IPS-18c (cell line): ENCODE data around the gene SPOCK1.
"Not testable (repeated sequence)": the region's sequence is repeated elsewhere in the genome, so short reads cannot be mapped to it uniquely, and the experiment has no call there.

Source experiments
- H3K4me3 ChIP-seq: 2 replicates; pipeline ENCODE4 v1.7.0; 2013; ENCODE audit warnings: low read depth, mild to moderate bottlenecking, low read length, moderate library complexity; ENCODE audit not compliant: insufficient read depth
- H3K9me3 ChIP-seq: one replicate; pipeline ENCODE4 v1.6.1; 2013; ENCODE audit warnings: mild to moderate bottlenecking, low read length, moderate library complexity; ENCODE audit not compliant: control insufficient read depth, insufficient read depth

SPOCK1 gene

DNA sequence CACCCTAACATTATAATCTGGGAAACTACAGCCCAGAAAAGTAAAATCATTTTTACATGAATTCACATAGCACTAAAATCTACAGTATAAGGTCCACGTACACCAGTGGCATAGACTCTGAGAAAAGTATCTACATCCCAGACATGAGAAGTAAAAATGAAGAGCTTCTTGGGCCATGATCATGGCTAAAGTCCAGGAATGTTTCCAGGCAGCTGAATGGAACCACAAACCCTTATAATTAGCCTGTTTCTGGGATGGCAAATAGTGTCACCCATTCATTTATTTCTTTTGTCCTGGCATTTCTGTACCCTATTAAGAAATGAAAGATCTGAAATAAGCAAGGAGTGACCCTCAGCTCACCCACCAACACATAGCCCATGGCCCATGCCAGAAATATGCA, 217.9 kb downstream of the SPOCK1 start:
- H3K4me3 ChIP-seq: no peak overlapping the region

DNA sequence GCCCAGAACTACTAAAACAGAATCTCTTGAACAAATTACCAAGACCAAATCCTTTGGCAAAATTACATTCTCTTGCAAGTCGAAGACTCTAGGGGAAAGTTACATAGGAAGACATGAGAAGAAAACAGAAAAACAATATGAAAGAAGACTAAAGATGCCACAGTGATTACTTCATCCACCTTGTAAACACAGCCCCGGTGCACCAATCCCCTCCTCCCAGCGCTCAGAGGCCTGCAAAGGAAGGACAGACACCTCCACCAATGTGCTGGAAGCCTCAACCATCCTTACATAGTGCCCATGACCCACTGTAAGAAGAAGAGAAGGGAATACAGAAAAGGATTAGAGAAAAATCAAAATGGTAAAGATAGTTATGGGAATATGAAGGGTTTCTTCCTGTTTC, 218.5 kb downstream of the SPOCK1 start:
- Histone ChIP-seq H3K4me3 (no peak overlapping the region), H3K9me3 (peaks cover 2% of the 10 kb centered on the region)

More for the DNA sequence above, 217.9 kb downstream of the SPOCK1 start:
- H3K9me3 ChIP-seq: peaks cover 2% of the 10 kb centered on the region

DNA sequence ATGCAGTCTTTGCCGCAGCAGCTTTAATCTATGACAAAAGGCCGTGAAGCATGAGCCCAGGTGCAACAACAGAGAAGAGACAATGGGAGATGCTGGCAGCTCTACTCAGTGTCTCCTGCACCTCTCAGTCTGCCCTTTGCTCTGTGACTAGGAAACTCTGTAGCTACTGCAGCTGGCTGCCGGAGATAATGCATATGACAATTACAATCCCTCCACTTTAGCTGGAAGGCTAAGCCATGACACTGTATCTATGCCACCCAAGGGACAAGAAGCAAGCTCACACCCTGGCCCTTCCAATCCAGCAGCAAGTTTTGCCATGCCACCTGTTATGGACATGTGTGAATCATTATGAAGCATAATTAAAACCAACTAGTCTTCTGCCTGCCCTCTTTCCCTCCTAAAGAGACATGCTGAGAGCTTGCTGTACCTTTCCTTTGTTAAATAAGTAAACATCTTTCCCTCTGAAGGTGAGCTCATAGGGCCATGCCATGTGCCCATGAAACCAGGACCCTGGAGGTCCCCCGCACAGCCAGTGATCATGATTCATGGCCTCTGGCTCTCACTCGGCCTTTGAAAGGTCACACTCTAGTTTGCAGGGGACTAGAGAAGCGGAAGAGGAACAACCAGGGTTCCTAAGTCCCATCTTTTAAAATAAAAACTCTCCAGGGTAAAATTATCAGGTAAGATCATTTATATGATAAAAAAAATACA, 219.4 kb downstream of the SPOCK1 start:
- Histone ChIP-seq H3K9me3 (peaks cover 2% of the 10 kb centered on the region), H3K4me3 (no peak overlapping the region)

DNA sequence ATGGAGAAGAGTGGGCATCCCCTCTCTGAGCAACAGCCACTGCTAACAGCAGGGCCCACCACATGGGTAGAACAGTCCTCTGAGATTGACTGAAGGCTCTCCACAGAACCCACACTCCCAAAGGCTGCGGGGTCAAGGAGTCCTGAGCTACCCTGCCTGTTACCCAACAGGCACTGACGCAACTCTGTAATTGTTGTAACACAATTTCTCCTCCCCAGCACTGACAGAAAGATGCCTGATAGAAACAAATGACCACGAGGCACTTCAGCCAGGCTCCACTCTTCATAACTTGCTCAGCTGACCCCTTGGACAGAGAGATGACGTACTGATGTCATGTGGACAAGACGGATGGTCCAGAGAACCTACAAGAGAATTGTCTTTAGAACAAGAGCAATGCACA, 220.7 kb downstream of the SPOCK1 start:
- Histone ChIP-seq H3K9me3 (peaks cover 2% of the 10 kb centered on the region), H3K4me3 (no peak overlapping the region)

DNA sequence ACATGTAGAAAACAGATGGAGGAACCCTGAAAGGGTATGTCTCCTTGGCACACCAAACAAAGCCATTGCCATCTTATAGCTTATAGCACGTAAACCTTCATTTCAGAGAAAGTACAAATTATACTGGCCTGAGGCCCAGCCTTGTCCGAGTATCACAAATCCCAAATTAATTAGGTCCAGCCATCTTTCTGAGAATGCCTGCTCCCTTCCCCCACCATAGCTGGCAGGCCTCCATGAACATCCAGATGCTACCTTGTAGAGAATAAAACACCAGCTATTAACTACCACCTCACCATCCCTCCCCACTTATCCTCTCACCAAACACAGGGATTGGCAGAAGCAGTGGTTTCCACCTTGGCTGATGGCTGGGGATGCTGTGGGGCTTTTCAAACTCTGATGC, 224.0 kb downstream of the SPOCK1 start:
- Histone ChIP-seq H3K9me3 (no peaks in the 10 kb centered on the region), H3K4me3 (no peak overlapping the region)

DNA sequence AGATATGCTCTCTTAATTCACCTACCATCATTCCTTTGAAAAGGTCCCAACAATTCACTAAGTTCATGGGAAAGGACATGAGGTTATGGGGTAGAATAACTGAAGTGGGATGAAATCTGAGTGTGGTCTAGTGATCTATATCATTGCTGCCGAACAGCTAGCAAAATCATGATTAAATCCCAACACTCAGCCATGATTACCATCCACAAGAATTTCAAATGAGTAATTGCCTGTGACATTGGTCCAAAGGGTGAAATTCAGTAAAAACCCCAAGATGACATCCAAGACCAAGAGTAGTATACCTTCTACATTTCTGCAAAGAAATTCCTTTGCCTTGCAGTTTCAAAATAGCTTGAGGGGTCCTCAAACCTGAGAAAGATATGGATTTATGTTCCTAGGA, 225.6 kb downstream of the SPOCK1 start:
- Histone ChIP-seq H3K9me3 (no peaks in the 10 kb centered on the region), H3K4me3 (no peak overlapping the region)

DNA sequence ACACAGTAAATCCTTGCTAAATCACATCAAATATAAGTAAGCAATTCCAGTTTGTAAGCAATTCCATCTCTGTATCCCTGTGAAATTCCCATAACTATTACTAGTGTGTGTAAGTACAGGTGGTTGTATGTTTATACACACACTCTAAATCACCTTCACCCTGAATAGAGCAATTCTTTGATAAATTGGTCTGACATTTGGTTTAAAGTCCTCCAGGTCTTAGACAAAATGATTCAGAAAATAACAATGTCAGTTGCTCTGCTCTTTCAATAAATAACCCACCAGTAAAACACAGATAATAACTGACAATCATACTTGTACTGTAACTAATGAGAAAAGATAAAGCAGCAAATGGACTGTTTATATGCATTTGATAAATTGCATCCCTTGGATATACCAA, 226.3 kb downstream of the SPOCK1 start:
- Histone ChIP-seq H3K4me3 (no peak overlapping the region), H3K9me3 (no peaks in the 10 kb centered on the region)

DNA sequence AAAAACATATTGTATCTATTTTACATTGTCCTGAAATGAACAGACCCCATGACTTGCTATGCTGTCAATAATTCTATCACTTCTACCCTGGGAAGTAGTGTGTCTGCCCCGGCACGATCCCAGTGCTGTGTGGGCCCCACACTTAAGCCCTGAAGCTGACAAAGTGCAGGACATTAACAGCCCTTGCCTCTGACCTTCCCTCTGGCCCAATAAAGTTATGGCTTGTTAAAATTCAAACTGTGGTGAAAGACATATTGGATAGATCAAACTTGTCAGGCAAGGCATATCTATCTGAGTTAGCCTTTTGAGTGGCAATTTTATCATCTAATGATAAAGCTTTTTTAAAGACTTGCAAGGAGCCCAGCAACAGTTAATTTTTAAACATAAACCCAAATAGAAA, 229.2 kb downstream of the SPOCK1 start:
- no peak overlapping the region for H3K4me3 ChIP-seq
- no peaks in the 10 kb centered on the region for H3K9me3 ChIP-seq

DNA sequence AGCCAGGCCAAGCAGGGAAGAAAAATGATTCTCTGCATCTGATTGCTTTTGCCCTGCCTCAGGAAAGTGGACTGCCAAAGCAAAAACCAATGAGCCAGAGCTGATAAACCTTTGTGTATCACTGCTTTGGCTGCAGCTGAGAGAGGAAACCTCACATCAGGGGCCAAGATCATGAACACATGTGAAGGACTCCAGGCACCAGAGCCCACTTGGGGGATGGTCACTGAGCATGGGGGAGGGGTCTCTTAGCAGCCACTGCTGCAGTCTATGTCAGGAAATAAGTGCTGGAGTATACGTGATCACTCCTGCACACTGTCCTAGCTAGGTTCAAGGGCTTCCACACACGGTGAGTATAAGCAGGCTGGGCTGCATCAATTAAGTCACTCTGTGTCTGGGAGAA, 229.9 kb downstream of the SPOCK1 start:
- no peaks in the 10 kb centered on the region for H3K9me3 ChIP-seq
- no peak overlapping the region for H3K4me3 ChIP-seq

DNA sequence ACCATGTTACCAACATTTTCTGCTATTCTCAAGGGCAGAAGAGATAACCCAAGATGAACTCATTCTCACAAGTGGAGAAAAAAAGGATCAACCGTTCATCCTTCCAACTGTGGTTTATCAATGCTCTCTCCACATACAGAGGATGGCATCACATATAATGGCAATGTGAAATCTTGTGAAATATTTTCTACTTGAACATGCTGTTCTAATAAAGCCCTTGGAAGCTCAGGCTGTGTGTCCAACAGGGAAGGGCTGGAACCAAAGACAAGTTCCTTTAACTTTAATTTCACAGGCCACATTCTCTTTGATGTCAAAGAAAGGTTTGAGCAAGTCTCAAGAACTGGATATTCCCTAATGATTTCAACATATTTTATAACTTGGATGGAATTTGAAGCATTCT, 230.5 kb downstream of the SPOCK1 start:
- no peak overlapping the region for H3K4me3 ChIP-seq
- no peaks in the 10 kb centered on the region for H3K9me3 ChIP-seq

DNA sequence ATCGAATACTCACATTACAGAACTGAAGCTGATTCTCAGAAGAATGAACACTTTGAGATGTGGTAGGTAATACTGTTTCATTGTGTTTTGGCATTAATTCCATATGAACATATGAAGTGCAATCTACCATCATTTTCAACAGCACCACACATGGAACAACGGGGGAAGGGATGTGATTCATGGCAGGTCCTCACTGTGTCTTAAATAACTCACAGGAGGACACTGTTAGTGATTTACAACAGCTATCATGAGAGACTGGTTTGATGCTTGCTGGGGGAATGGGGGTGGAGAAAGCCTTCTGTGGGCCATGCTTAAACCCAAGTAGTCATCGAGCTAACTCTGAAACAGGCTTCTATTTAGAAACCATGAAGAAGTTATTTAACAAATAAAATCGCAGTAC, 232.9 kb downstream of the SPOCK1 start:
- Histone ChIP-seq H3K4me3 (no peak overlapping the region), H3K9me3 (no peaks in the 10 kb centered on the region)

DNA sequence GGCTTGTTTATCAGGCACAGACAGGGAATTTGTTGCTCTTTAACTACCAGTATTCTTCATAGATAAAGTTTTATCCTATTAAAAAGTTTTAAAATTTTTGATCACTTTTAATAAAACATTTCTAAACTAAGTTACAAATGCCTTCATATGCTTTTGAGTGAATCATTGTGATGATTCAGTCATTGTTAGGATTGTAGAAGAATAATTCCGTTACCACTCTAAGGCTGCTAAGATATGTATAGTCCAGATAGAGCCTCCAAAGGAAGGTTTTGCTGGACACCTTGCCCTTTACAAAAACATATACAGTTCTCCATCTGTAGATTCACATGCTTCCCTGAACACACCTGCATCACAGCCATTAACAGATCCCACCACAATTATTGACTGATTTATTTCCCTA, 233.7 kb downstream of the SPOCK1 start:
- H3K4me3 ChIP-seq: no peak overlapping the region
- no peaks in the 10 kb centered on the region for H3K9me3 ChIP-seq

DNA sequence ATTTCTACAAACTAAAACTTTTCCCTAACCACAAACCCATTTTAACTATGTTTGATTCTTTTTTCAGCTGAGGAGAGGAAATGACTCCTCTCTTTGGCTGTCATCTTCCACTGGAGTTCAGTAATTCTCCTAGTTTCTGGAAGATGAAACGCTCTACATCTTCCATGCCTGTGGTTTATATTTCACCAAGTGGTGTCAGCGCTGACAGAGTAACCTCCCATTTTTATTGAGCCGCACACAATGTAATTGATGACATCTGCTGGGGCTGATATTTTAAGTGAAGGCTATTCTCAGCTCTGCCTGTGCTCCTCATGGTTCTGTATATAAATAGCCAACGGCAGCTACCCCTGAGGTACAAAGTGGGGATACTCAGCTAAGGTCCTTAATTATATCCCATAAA, 234.6 kb downstream of the SPOCK1 start:
- Histone ChIP-seq H3K4me3 (no peak overlapping the region), H3K9me3 (no peaks in the 10 kb centered on the region)

DNA sequence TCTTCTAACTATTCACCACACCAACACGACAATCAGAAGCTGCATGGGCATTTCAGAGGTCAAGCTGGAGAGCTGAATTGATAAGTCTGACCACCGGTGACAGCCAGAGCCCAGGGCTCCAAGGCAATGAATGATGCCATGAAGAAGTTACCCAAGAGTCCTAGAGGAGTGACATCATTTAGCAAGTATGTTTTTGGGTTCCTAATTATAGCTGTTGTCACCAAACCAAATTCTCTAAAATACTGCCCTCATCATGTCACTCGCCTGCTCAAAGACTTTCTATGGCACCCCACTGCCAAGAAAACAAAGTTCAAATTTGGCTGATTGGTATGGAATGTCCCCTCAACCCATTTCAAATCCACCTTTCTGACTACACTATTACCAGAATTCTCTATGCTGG, 235.1 kb downstream of the SPOCK1 start:
- Histone ChIP-seq H3K4me3 (no peak overlapping the region), H3K9me3 (no peaks in the 10 kb centered on the region)

DNA sequence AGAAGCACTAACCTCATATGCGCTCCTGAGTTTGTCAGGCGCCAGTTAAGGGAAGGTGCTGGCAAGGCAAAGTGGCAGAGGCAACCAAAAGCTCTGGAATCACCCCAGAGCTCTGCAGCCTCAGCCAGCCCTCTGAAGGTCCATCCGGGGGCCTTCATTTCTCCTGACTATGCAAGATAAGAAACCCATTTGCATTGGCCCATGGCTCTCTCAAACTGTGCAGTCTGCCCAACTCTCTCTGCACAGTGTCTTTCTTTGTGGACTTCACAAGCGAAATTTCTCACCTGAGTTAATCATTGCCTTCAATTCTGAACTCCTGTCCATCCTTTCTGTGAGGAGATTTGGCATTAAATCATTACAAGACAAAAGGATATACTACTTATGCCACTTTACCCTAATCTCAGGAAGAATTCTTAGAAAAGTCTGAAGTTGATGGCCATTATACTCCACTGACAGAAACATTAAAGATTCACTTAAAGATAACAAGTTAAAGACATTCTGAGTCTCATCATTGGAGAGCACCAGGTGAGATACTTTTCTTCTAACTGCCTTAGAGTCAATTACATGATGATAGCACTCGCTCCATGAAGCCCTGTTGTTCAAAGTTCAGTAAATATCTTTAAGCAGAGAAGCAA, 235.6 kb downstream of the SPOCK1 start:
- no peaks in the 10 kb centered on the region for H3K9me3 ChIP-seq
- no peak overlapping the region for H3K4me3 ChIP-seq

DNA sequence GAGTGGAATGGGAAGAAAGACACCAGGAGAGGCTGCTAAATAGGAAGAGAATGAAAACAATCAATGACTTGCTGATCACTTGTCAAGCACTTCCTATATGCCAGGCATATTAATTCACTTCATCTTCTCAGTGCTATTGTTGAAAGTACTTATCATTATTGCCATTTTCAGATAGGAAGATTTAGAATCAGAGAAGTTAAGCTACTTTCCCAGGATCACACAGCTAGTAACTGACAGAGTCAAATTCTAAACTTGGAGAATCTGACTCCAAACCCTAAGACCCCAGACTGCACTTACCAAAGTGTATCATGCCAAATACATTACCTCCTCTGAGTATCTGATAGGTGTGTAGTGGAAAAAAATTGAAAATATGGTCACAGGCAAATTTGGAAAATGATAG, 236.3 kb downstream of the SPOCK1 start:
- Histone ChIP-seq H3K9me3 (no peaks in the 10 kb centered on the region), H3K4me3 (no peak overlapping the region)

DNA sequence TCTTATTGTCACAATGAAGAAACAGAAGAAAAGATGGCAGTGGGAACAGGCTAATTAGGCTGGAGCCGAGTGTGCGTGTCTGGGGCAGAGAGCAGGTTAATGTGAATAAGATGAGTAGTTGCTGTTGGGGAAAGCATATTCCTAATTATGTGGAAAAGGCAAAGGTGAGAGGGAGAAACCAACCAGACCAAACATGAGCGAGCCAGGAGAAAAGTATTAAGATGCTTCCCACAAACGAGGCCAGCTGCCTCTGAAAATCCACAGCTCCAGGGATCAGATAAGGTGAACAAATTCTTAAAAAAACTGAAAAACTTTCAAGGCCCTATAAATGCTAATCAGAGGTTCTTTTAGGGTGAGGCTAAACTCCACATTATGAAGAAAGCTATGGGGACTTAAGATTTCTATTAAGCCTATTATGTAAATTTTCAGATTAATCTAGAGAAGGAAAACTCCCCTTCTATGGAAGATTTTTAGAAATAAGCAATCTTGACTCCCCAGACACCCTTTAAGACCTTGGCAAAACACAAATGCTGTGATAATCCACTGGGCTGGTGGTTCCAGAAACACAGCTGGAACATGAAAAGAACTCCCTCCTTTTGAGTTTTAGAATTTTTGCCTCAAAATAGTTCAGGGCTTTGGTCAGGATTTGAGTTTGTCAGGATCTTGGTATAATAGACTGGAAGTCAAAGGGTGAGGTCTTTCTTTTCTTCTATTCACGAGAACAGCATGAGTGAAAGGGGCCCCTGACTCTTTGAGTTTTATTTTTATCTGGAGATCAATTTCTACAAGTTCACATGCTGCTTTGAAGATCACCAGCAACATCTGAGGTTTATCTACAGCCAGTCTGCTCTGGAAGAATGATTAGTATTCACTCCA, 238.1 kb downstream of the SPOCK1 start:
- Histone ChIP-seq H3K9me3 (no peaks in the 10 kb centered on the region), H3K4me3 (no peak overlapping the region)

DNA sequence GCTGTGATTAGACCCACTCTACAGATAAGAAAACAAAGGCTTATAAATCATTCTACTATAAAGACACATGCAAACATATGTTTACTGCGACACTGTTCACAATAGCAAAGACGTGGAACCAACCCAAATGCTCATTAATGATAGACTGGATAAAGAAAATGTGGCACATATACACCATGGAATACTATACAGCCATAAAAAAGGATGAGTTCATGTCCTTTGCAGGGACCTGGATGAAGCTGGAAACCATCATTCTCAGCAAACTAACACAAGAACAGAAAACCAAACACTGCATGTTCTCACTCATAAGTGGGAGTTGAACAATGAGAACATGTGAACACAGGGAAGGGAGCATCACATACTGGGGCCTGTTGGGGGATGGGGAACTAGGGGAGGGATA, 240.0 kb downstream of the SPOCK1 start:
- not testable (repeated sequence) for H3K4me3 ChIP-seq, H3K9me3 ChIP-seq
